ENCODE data around the gene PBX4.

PBX4 gene

GRCh38 chr19:19553670-19554069 is 64.8 kb downstream of the PBX4 start:
- no peak for DNase-seq (ENCODE audit: low spot score)

- peak; percentile 97 for DNase-seq (ENCODE audit: low spot score)
Observed at GRCh38 chr19:19552798-19553197, 65.7 kb downstream of the PBX4 start.

DNA sequence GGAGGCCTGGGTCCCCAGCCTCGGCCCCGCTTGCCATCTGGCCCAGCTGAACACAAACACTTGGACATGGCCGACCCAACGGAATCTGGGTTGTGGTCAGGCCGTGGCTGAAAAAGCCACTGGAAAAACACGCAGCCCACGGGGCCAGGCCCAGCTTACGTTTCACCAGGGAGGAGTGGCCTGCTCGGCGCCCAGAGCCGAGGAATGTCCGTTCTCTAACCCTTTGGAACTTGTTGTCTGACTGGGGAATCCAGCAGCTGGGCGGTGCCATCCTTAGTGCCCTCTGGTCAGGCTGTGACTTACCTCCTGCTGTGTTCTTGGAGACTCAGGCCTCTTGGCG is 66.7 kb downstream of the PBX4 start:
- DNase-seq (ENCODE audit: low spot score), result no peak

DNA sequence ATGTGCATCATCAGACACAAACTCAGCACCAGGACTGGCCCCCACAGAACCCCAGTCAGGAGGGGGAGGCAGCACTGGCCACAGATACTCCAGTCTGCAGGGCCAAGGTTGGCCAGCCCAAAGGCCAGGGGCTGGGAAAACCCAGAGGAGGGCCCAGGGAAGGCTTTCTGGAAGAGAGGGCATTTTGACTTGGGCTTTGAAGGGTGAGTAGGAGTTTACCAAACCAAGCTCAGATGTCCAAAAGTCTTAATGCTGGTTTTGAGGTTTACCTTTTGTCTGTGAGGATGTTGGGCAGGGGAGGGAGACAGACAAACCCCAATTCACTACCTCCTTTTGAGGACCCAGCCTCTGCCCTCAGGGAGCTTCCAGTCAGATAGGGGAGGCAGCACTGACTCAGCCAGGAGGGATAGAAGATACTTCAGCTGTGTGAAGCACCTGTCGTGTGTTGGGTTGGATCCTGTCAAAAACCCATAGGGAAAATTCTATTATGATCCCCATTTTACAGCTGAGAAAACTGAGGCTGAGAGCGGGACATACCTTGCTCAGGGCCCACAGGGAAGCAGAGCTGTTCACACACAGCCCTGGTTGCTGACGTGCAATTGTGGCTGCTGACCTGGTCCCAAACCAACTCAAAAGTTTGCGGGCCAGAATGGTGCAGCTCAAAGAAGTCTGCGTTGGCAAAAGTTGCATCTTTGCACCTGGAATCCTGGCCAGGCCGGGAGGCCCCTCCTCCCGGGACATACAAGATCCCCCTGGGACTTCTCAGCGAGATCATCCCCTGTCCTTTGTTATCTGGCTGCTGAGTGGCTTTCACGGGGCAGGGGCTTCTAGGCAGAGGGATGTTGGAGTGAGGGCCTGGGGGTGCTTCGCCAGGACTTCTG is 67.3 kb downstream of the PBX4 start:
- DNase-seq (ENCODE audit: low spot score), result no peak

DNA sequence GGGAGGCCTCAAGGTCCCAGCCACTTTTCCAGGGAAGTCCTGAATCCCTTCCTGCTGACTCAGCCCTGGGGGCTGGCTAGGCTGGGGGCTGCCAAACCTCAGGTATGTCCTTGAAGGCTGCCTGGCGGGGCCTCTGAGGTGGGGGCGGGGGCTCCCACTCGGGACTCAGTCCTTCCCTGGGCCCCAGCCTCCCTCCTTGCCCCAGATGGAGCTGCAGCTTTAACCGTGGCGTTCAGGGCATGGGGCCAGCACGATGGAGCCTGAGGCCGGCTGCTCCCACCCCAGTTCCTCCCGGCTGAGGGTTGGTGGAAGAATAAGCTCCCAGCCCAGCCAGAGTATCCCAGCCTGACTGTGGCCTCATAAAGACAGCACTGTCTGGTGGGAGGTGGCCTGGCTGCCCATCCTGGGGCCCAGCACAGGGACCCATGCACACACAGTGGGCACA is 68.0 kb downstream of the PBX4 start:
- DNase-seq (ENCODE audit: low spot score), result no peak

- DNase-seq (ENCODE audit: low spot score), result no peak
Observed at GRCh38 chr19:19549804-19550464, 68.6 kb downstream of the PBX4 start.

- DNase-seq (ENCODE audit: low spot score), result no peak
Observed at GRCh38 chr19:19548915-19549759, 69.3 kb downstream of the PBX4 start.

DNA sequence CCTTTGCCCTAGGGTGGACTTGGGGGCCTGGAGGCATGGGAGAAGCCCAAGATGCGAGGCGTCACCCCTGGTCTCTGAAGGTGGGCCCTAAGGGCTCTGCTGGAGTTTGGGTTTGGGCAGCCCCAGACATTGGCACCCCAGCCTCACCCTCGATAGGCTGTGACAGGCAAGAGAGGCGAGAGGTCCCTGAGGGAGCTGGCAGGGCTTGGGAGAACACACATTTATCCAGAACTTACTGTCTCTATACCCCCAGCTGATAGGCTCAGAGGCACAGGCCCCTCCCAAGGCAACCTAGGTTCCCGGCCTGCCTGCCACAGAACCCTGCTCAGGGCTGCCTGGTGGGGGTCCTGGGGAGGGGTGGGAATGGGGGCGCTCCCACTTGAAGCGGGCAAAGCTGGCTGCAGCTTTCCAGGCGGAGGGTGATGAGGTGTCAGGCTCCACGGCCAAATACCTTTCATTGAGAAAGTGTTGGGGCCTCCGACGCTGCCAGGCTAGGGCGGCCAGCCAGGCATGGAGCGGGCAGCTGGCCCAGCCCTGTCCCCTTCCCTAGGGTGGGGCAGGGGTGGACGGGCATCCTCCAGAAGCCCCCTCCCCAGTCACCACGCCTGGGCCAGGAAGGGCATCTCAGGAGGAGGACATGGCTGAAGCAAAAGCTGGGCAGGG is 70.7 kb downstream of the PBX4 start:
- DNase-seq (ENCODE audit: low spot score), result no peak

DNA sequence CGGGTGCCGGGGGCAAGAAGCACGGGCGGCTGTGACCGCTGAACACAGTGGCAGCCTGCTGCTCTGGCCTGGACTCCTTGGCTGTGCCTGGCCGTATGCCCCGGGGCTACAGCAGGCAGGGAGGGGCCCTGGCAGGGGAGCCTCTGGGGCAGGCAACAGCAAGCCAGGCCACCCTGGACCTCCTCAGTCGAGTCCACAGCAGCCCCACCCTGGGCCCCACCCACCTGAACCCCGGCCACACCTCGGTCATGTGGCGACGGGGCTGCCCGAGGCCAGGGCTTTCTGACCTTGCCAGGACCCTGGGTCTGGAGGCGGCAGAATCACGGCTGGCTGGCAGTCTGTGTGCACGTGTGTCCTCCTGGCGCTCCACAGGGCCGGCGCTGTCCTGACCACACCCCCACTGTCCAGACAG is 71.7 kb downstream of the PBX4 start:
- DNase-seq (ENCODE audit: low spot score), result no peak

DNA sequence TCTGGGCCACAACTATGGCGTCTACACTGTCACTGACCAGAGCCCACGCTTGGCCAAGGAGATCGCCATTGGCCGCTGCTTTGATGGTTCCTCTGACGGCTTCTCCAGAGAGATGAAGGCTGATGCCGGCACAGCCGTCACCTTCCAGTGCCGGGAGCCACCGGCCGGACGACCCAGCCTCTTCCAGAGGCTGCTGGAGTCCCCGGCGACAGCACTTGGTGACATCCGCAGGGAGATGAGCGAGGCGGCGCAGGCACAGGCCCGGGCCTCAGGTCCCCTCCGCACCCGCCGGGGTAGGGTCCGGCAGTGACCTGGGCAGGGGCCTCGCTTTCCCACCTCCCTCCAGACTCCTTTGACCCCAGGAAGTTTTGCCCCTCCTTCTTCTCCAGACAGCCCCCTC is 72.8 kb downstream of the PBX4 start:
- no peak for DNase-seq (ENCODE audit: low spot score)

GRCh38 chr19:19544954-19545591 is 73.4 kb downstream of the PBX4 start:
- no peak for DNase-seq (ENCODE audit: low spot score)

DNA sequence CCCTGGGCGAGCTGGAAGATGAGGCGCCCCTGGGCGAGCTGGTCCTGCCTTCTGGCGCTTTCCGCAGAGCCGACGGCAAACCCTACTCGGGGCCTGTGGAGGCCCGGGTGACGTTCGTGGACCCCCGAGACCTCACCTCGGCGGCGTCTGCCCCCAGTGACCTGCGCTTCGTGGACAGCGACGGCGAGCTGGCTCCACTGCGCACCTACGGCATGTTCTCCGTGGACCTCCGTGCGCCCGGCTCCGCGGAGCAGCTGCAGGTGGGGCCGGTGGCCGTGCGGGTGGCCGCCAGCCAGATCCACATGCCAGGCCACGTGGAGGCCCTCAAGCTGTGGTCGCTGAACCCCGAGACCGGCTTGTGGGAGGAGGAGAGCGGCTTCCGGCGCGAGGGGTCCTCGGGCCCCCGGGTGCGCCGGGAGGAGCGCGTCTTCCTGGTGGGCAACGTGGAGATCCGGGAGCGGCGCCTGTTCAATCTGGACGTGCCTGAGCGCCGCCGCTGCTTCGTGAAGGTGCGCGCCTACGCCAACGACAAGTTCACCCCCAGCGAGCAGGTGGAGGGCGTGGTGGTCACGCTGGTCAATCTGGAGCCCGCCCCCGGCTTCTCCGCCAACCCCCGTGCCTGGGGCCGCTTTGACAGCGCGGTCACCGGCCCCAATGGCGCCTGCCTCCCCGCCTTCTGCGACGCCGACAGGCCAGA is 74.1 kb downstream of the PBX4 start:
- DNase-seq (ENCODE audit: low spot score), result no peak

DNA sequence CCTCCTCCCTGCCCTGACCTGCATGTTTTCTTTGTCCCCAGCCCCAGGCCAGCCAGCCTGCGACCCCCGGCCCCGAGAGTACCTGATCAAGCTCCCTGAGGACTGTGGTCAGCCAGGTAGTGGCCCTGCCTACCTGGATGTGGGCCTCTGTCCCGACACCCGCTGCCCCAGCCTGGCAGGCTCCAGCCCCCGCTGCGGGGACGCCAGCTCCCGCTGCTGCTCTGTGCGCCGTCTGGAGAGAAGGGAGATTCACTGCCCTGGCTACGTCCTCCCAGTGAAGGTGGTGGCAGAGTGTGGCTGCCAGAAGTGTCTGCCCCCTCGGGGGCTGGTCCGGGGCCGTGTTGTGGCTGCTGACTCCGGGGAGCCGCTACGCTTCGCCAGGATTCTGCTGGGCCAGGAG is 74.8 kb downstream of the PBX4 start:
- no peak for DNase-seq (ENCODE audit: low spot score)

GRCh38 chr19:19543101-19543500 is 75.4 kb downstream of the PBX4 start:
- DNase-seq (ENCODE audit: low spot score), result no peak

GRCh38 chr19:19542507-19542906 is 76.0 kb downstream of the PBX4 start:
- no peak for DNase-seq (ENCODE audit: low spot score)

GRCh38 chr19:19541616-19542015 is 76.9 kb downstream of the PBX4 start:
- no peak for DNase-seq (ENCODE audit: low spot score)

DNA sequence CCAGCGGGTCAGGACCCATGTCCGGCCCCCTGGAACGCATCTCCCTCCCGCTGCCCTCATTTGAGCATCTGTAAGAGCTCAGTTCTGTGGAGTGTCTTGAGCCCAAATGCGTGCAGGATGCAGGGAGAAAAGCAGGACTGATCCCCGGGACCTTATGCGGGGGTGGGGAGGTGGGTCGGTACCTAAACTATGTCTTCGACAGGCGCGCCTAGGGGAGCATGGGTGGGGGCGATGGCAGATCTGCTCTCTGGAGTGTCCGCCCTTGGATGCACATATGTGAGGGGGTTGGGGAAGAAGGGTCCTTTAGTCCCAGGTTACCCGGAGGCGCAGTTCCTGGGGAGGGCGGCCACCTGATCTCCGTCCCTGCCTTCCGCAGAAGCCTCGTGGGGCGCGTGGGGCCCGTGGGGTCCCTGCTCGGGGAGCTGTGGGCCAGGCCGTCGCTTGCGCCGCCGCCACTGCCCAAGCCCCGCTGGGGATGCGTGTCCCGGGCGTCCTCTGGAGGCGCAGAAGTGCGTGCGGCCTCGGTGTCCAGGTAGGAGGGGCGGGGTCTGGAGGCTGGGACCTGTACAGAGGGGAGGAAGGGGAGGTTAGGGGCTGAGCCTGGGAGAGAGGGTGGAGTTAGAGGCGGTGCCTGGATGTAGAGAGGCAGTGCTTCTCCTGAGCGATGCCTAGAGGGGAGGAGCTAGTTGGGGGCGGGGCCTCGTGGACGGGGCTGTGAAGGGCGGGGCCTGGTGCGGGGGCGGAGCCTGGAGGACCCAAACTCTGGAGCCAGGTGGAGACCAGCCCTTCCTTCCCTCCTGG is 77.6 kb downstream of the PBX4 start:
- no peak for DNase-seq (ENCODE audit: low spot score)

DNA sequence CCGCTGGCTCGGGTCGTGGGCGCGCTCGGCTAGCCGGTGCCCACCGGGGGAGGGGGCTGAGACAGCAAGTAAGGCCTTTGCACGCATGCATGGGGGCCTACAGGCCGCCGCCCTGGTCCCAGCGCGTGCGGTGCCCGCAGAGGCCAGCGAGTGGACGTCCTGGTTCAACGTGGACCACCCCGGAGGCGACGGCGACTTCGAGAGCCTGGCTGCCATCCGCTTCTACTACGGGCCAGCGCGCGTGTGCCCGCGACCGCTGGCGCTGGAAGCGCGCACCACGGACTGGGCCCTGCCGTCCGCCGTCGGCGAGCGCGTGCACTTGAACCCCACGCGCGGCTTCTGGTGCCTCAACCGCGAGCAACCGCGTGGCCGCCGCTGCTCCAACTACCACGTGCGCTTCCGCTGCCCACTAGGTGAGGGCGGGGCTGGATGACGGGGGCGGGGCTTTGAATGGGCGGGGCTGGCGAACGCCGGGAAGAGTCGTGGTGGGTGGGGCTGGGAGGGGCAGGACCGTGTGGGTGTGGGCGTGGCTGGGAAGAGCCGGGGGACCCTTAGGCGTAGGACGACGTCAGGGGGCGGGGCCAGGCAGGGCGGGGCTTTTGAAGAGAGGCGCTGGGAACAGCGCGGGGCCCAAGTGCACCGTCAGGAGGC is 78.3 kb downstream of the PBX4 start:
- DNase-seq (ENCODE audit: low spot score), result no peak

GRCh38 chr19:19539698-19540063 is 78.8 kb downstream of the PBX4 start:
- no peak for DNase-seq (ENCODE audit: low spot score)

DNA sequence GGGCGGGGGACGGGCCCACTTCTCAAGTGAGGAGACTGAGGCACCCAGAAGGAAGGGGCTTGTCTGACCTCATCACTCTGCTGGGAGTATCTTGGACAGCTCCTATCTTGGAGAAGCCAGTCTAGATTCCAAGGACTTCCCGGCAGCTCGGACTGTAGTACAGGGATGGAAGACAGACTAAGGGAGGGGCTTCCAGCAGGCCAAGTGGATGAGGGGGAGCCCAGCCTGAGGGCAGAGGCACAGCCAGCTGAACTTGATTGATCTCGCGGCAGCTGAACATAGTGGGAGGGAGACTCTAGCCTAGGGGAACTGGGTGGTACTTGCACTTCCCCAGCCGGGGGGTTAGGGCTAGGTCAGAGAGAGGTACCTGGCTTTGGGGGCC is 79.7 kb downstream of the PBX4 start:
- DNase-seq (ENCODE audit: low spot score), result no peak
